BJ (cell line): ENCODE measurements around the gene OR2D3. TPM values are rescaled to one million over a fixed set of nuclear protein-coding genes. Genes with fewer than 3 reads are reported as not detected.

Source experiments
- CTCF ChIA-PET: fragments of 350-600 bp; formaldehyde crosslinking; extraction: SDS; loops from one replicate; lab custom pipeline; 2021; ENCODE audit warnings: antibody characterized with exemption, inconsistent platforms; lab: Yijun Ruan, JAX
- POLR2A ChIA-PET: fragments of 300-600 bp; sonication (Branson Sonifier 250); formaldehyde crosslinking; extraction: SDS; loops from one replicate; lab custom pipeline; 2021; ENCODE audit warnings: antibody characterized with exemption; lab: Charles Lee
- DNase-seq: peaks from one replicate; pipeline ENCODE4 v3.0.0-alpha.2; 2011; ENCODE audit warnings: low read depth
- H3K27me3 ChIP-seq: 2 replicates; pipeline ENCODE4 v1.6.0; 2011; ENCODE audit warnings: low read length; ENCODE audit not compliant: control insufficient read depth, insufficient read depth
- H3K36me3 ChIP-seq: 2 replicates; pipeline ENCODE4 v1.5.1; 2011; ENCODE audit warnings: low read length; ENCODE audit not compliant: control insufficient read depth, insufficient read depth
- H3K4me3 ChIP-seq: 2 replicates; pipeline ENCODE4 v1.5.1; 2011; ENCODE audit warnings: low read depth, mild to moderate bottlenecking, control low read depth, low read length
- polyA plus RNA-seq: library from polyadenylated mRNA; depleted of rRNA; stranded (reverse); fragments of >200 nt; gene quantifications from 2 replicates; pipeline ENCODE4 v1.2.3, GENCODE V29; 2011
- TF ChIP-seq, protein P1 (sequence below): IDR thresholded peaks from 2 replicates; pipeline ENCODE4 v1.5.1; 2011; ENCODE audit warnings: low read depth, mild to moderate bottlenecking, control low read depth, inconsistent platforms, low read length, moderate library complexity; ENCODE audit not compliant: insufficient read depth

Gene OR2D3
- polyA plus RNA-seq, 1 experiment = not detected

DNA sequence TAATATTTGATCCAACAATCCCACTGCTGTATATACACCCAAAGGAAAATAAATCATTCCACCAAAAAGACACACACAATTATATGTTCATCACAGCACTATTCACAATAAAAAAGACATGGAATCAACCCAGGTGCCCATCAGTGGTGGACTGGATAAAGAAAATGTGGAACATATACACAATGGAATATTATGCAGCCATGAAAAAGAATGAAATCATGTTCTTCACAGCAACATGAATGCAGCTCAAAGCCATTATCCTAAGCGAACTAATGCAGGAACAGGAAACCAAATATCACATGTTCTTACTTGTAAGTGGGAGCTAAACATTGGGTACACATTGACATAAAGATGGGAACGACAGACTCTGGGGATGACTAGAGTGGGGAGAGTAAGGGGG lies 1.1 kb upstream of the OR2D3 start:
- DNase-seq = no peak
- H3K36me3 ChIP-seq = no peaks in the 10 kb centered on the region
- ChIA-PET CTCF (interaction anchor here (1.5 kb wide), 1 partner anchor 108 kb away, joined by 3 read pairs; no protein-coding TSS in a partner anchor), POLR2A (no interaction called here)
- H3K27me3 ChIP-seq = no peaks in the 10 kb centered on the region
- TF ChIP-seq, protein P1, sequence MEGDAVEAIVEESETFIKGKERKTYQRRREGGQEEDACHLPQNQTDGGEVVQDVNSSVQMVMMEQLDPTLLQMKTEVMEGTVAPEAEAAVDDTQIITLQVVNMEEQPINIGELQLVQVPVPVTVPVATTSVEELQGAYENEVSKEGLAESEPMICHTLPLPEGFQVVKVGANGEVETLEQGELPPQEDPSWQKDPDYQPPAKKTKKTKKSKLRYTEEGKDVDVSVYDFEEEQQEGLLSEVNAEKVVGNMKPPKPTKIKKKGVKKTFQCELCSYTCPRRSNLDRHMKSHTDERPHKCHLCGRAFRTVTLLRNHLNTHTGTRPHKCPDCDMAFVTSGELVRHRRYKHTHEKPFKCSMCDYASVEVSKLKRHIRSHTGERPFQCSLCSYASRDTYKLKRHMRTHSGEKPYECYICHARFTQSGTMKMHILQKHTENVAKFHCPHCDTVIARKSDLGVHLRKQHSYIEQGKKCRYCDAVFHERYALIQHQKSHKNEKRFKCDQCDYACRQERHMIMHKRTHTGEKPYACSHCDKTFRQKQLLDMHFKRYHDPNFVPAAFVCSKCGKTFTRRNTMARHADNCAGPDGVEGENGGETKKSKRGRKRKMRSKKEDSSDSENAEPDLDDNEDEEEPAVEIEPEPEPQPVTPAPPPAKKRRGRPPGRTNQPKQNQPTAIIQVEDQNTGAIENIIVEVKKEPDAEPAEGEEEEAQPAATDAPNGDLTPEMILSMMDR = no peak
- no peak overlapping the region for H3K4me3 ChIP-seq

DNA sequence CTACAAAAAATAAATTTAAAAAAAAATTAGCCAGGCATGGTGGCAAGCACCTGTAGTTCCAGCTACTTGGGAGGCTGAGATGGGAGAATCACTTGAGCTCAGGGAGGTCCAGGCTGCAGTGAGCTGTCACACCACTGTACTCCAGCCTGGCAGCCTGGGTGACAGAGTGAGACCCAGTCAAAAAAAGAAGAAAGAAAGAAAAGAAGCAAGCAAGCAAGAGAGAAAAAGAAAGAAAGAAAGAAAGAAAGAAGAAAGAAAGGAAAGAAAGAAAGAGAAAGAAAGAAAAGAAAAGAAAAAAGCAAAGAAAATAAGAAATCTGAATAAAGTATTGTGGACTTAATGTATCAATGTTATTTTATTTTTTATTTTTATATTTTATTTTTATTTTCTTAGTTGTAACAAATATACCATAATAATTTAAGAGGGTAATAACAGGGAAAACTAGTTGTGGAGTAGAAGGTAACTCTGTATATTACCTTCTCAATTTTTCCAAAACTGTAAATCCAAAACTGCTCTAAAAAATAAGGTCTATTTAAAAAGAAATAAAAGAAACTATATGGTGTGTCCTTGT lies 4.3 kb downstream of the OR2D3 start:
- H3K4me3 ChIP-seq = no peak overlapping the region
- no peaks in the 10 kb centered on the region for H3K36me3 ChIP-seq
- no peak for DNase-seq
- ChIA-PET POLR2A (interaction anchor here (1.0 kb wide), 1 partner anchor 67 kb away, joined by 3 read pairs; no protein-coding TSS in a partner anchor), CTCF (interaction anchor here (0.6 kb wide), 1 partner anchor 132 kb away, joined by 3 read pairs; no protein-coding TSS in a partner anchor)
- TF ChIP-seq, protein P1 = no peak
- no peaks in the 10 kb centered on the region for H3K27me3 ChIP-seq

DNA sequence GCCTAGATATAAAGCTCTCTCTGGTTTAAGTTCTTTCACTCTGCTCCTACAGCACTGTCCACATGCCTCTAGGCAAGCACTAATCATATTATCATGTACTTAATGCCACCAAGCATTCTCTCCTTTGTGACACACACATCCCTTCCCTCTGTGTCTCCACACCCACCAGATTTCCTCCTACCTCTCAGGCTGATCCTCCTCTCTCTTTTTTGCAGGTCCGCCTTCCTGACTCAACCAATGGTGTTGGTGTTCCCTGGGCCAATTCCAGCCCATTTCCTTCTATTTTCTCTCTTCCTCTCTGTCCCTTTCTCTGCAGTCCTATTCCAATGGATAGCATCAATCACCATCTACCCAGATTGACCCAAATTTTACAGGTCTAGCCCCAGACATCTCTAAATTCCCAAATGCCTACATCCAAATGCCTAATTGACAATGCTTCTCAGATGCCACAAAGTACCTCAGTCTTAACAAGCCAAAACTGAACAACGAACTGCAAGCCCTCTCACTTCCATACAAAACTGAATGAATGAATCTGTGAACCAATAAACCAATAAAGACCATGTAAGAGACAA lies 4.9 kb downstream of the OR2D3 start:
- POLR2A ChIA-PET = interaction anchor here (1.0 kb wide), 1 partner anchor 66 kb away, joined by 3 read pairs; no protein-coding TSS in a partner anchor
- no peaks in the 10 kb centered on the region for H3K27me3 ChIP-seq
- no peaks in the 10 kb centered on the region for H3K36me3 ChIP-seq
- TF ChIP-seq, protein P1 = no peak
- CTCF ChIA-PET = interaction anchor here (0.6 to 1.8 kb wide), 3 partner anchors 66 to 132 kb away, joined by 3 to 7 read pairs (median 5); no protein-coding TSS in a partner anchor
- DNase-seq = no peak
- peak overlapping the region; percentile 85 for H3K4me3 ChIP-seq

DNA sequence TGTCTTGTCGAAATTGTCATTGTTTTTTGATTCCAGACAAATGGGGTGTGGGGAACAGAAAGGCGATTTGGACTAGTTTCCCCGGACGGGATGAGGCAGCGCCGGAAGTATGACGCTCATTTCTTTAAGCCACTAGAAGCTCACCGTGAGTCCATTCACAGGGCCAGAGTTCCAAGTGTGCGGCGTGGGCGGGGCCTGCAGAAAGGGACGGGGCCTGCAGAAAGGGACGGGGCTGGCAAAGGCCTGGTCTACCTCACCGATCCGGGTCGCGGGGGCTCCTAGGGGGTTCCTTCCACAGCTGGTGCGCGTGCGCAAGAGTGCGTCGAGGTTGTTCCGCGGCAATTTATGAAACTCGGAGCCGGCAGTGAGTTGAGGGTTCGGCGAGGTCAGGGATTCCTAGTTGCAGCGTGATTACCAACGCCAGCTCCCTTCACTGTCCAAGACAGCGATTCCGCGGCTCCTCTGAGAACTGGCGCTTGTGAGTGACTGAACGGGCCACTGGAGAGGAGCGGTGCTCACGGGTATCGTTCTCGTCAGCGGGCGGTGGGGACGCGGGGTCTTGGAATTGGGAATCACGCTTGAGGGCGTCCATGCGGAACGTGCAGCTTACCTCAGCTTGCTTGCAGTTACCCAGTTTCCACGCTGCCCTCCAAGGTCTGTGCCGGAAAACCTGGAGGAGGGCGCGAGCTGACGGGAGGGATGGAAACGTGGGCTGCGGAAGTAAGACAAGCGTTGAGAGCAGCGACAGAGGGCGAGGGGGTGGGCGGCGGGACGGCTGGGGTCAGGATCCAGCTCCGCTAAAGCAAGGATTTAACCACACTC lies 5.6 kb downstream of the OR2D3 start, which contains the start of gene ZNF215:
TSS of gene ZNF215 (plus strand) at position 219 of the 822 bp plus-strand sequence. CDS start 5,847 bp downstream, outside the sequence.
- H3K27me3 ChIP-seq = no peaks in the 10 kb centered on the region
- POLR2A ChIA-PET = interaction anchor here (1.0 kb wide), 1 partner anchor 66 kb away, joined by 3 read pairs; no protein-coding TSS in a partner anchor
- CTCF ChIA-PET = interaction anchor here (0.9 to 1.8 kb wide), 2 partner anchors 65 to 115 kb away, joined by 5 to 7 read pairs; no protein-coding TSS in a partner anchor
- H3K36me3 ChIP-seq = no peaks in the 10 kb centered on the region
- TF ChIP-seq, protein P1 = peak; percentile 7; the same call in 1 of the 2 replicates
- peak within 1 kb of the TSS; percentile 85 for H3K4me3 ChIP-seq
- peak; percentile 36 for DNase-seq
